Effector memory CD4-positive, alpha-beta T cell (primary cell): ENCODE data around the gene PPP1R15B.

Experiments
- DNase-seq, 3 donors: peaks; one replicate each; pipeline ENCODE4 v3.0.0-alpha.2; 2020
- H3K27ac ChIP-seq: 2 replicates; pipeline ENCODE4 v1.7.0; 2013; ENCODE audit warnings: mild to moderate bottlenecking, low read length, moderate library complexity; ENCODE audit not compliant: insufficient read depth, poor library complexity, severe bottlenecking
- H3K27me3 ChIP-seq: replicated peaks from 2 replicates; pipeline ENCODE4 v1.7.0; 2013; ENCODE audit warnings: mild to moderate bottlenecking, low read length; ENCODE audit not compliant: insufficient read depth, control insufficient read depth, poor library complexity, severe bottlenecking
- H3K36me3 ChIP-seq: 2 replicates; pipeline ENCODE4 v1.7.0; 2013; ENCODE audit warnings: mild to moderate bottlenecking, low read length, moderate library complexity; ENCODE audit not compliant: control insufficient read depth, insufficient read depth
- H3K4me1 ChIP-seq: 2 replicates; pipeline ENCODE4 v1.7.0; 2013; ENCODE audit warnings: low read length, mild to moderate bottlenecking; ENCODE audit not compliant: control insufficient read depth, insufficient read depth, poor library complexity, severe bottlenecking
- H3K4me3 ChIP-seq: 2 replicates; pipeline ENCODE4 v1.7.0; 2013; ENCODE audit warnings: low read length, low read depth, mild to moderate bottlenecking; ENCODE audit not compliant: insufficient read depth, poor library complexity, severe bottlenecking
- H3K9me3 ChIP-seq: 2 replicates; pipeline ENCODE4 v1.7.0; 2013; ENCODE audit warnings: mild to moderate bottlenecking, low read length, moderate library complexity; ENCODE audit not compliant: control insufficient read depth

PPP1R15B gene

GRCh38 chr1:204421441-204421840 lies 9.8 kb upstream of the PPP1R15B start:
- no peaks in the 10 kb centered on the region for H3K4me1 ChIP-seq
- H3K36me3 ChIP-seq, result peaks cover 31% of the 10 kb centered on the region
- no peaks in the 10 kb centered on the region for H3K27me3 ChIP-seq
- H3K9me3 ChIP-seq, result no peaks in the 10 kb centered on the region
- no peak for DNase-seq
- H3K27ac ChIP-seq, result no peak overlapping the region
- no peak overlapping the region for H3K4me3 ChIP-seq

DNA sequence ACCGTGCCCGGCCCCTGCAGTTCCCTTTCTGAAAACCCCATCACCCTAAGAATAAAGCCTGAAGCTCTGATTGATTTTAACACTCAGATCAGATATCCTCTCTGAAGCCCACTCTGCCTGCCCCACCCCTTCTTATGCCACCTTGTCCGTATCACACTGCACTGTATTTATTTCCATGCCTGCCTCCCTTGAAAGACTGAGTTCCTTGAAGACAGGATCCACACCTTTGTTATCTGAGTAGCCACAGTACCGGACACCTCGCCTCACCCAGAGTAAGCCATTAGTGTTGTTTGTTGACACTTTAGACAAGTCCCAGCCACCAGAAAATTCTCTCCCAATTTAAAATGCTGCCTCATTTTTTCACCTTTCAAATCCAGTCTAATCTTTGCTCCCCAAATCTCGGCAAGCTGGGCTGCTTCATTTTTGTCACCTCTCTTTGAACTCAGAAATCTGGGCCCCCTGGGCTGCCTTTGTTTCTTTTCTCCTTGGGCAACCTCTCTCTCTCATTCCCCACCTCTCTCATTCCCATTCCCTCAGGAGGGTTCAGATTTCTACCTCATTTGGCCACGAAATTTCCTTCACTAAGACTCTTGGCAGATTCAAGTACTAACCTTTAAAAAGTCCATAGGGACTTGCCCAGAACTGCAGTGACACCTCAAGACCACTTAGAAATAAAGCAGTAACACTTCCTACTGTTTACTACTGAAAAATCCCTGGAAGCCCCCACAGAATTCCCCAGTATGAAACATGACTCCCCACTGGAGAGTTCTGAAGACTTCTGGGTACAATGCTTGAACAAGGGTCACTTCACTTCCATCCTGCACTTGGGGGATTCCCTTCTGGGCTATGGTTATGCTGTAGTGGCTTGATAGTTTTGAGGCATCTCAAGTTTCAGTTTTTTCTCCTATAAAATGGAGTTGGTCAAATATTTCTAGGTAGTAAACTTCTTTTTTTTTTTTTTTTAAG lies 8.7 kb upstream of the PPP1R15B start:
- Histone ChIP-seq H3K9me3 (no peaks in the 10 kb centered on the region), H3K27me3 (no peaks in the 10 kb centered on the region), H3K36me3 (peaks cover 23% of the 10 kb centered on the region), H3K27ac (no peak overlapping the region), H3K4me3 (no peak overlapping the region), H3K4me1 (no peaks in the 10 kb centered on the region)
- no peak for DNase-seq

DNA sequence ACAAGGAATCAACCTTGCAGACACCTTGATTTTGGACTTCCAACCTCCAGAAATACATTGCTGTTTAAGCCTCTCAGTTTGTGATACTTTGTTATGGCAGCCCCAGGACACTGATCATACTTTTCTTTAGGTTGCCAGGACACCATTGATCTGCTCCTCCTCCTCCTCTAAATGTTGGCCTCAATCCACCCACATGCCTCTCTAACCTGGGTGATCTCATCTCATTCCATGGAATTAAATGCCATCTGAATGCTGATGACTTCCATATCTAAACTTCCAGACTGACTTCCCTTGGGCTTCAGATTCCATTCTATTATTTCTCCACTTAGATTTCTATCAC lies 7.4 kb upstream of the PPP1R15B start:
- Histone ChIP-seq H3K27ac (no peak overlapping the region), H3K36me3 (peaks cover 11% of the 10 kb centered on the region), H3K4me1 (no peaks in the 10 kb centered on the region), H3K4me3 (no peak overlapping the region), H3K27me3 (no peaks in the 10 kb centered on the region), H3K9me3 (no peaks in the 10 kb centered on the region)
- no peak for DNase-seq

GRCh38 chr1:204418174-204419063 lies 6.8 kb upstream of the PPP1R15B start:
- no peak for DNase-seq
- Histone ChIP-seq H3K4me3 (no peak overlapping the region), H3K9me3 (no peaks in the 10 kb centered on the region), H3K36me3 (peaks cover 8% of the 10 kb centered on the region), H3K27ac (no peak overlapping the region), H3K27me3 (no peaks in the 10 kb centered on the region), H3K4me1 (no peaks in the 10 kb centered on the region)

- no peaks in the 10 kb centered on the region for H3K27me3 ChIP-seq
- DNase-seq, result no peak
- no peaks in the 10 kb centered on the region for H3K4me1 ChIP-seq
- H3K36me3 ChIP-seq, result peaks cover 1% of the 10 kb centered on the region
- no peaks in the 10 kb centered on the region for H3K9me3 ChIP-seq
- H3K27ac ChIP-seq, result no peak overlapping the region
- H3K4me3 ChIP-seq, result no peak overlapping the region
Observed at GRCh38 chr1:204417074-204417997, 5.7 kb upstream of the PPP1R15B start.

- no peak overlapping the region for H3K4me3 ChIP-seq
- no peaks in the 10 kb centered on the region for H3K27me3 ChIP-seq
- H3K36me3 ChIP-seq, result no peaks in the 10 kb centered on the region
Observed at GRCh38 chr1:204416589-204417073, 5.0 kb upstream of the PPP1R15B start.

GRCh38 chr1:204415351-204415750 lies 3.7 kb upstream of the PPP1R15B start:
- no peak overlapping the region for H3K4me3 ChIP-seq
- no peaks in the 10 kb centered on the region for H3K4me1 ChIP-seq

More at GRCh38 chr1:204416589-204417073, 5.0 kb upstream of the PPP1R15B start:
- no peak overlapping the region for H3K27ac ChIP-seq
- H3K9me3 ChIP-seq, result no peaks in the 10 kb centered on the region
- no peak for DNase-seq
- H3K4me1 ChIP-seq, result no peaks in the 10 kb centered on the region

DNA sequence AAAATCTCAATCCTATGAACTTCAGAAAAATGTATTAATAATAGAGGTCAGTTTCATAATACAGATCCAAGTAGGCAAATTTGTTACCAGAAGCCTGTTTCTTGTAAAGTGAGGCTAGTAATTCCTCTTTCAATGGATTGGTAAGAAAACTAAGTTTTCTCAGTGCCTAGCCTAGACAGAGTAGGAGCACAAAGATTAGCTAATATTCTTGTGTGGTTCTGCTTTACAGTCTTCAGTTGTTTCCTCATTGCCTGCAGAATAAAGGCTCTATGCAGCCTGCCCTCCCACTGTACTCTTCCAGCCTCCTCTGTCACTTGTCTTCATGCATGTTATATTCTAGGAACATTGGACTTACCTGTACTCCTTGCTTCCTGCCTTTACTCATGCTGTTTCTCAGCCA lies 2.4 kb upstream of the PPP1R15B start:
- no peak for DNase-seq
- Histone ChIP-seq H3K36me3 (no peaks in the 10 kb centered on the region), H3K4me1 (no peaks in the 10 kb centered on the region), H3K9me3 (no peaks in the 10 kb centered on the region), H3K27ac (no peak overlapping the region), H3K4me3 (no peak overlapping the region), H3K27me3 (no peaks in the 10 kb centered on the region)

More at GRCh38 chr1:204415351-204415750, 3.7 kb upstream of the PPP1R15B start:
- H3K36me3 ChIP-seq, result no peaks in the 10 kb centered on the region
- H3K27ac ChIP-seq, result no peak overlapping the region
- no peaks in the 10 kb centered on the region for H3K27me3 ChIP-seq
- DNase-seq, result no peak
- no peaks in the 10 kb centered on the region for H3K9me3 ChIP-seq

DNA sequence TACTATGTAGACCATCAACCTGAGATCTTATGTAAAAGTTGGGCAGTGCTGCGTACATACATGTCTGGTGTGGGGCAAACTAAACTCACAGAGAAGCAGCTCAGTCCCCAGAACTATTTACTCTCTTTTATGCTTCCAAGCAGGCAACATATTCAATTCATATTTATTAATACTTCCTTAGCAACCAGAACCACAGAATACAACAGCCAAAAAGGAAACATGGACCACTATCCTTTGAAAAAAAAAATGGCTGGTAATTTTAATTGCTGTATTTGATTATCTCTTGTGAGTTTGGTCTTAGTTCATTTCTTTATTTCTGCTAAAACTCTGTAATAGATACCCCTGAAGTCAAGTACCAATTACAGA lies 1.5 kb upstream of the PPP1R15B start:
- Histone ChIP-seq H3K27ac (peak overlapping the region; percentile 97), H3K36me3 (no peaks in the 10 kb centered on the region), H3K27me3 (no peaks in the 10 kb centered on the region), H3K4me3 (no peak overlapping the region), H3K4me1 (no peaks in the 10 kb centered on the region), H3K9me3 (no peaks in the 10 kb centered on the region)
- no peak for DNase-seq
